ENCODE results near the gene FBXO41. TPM values are rescaled to one million over a fixed set of nuclear protein-coding genes. Genes with fewer than 3 reads are reported as not detected.

The FBXO41 gene
- total and polyA plus RNA-seq, 9 of the 15 experiments (the other 6 are each of a cell fraction or from before 2014, with no cell fraction given) = 0.21 to 8.2 (median 3.5) TPM

DNA sequence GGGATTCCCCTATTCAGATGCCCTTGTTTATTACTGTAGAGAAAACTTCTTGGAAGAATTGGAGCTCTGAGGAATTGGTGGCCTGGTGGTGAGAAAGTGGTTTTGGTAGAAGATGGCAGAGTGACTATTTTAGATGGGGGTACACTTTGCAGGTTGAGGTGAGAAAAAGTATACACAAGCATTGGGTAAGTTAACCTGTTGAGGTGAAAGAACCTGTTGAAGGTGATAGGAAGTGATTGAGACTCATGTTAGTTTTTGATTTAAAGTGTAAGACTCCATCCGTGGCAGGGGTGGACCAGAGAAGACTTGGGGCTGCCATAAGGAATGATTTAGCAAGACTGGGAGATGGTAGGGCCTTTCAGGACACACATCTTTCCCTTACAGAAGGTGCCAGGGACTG is 47.1 kb downstream of the FBXO41 start:
- TF ChIP-seq ZNF444 (CRISPR knock-in tag; IDR thresholded peaks at IDR 0.05) = no peak
- no peak for TF ChIP-seq MCM2 (IDR thresholded peaks at IDR 0.05; ENCODE audit: low read depth)
- no peak for TF ChIP-seq C11orf30 (IDR thresholded peaks at IDR 0.05; ENCODE audit: low read depth)
- TF ChIP-seq, protein P1, sequence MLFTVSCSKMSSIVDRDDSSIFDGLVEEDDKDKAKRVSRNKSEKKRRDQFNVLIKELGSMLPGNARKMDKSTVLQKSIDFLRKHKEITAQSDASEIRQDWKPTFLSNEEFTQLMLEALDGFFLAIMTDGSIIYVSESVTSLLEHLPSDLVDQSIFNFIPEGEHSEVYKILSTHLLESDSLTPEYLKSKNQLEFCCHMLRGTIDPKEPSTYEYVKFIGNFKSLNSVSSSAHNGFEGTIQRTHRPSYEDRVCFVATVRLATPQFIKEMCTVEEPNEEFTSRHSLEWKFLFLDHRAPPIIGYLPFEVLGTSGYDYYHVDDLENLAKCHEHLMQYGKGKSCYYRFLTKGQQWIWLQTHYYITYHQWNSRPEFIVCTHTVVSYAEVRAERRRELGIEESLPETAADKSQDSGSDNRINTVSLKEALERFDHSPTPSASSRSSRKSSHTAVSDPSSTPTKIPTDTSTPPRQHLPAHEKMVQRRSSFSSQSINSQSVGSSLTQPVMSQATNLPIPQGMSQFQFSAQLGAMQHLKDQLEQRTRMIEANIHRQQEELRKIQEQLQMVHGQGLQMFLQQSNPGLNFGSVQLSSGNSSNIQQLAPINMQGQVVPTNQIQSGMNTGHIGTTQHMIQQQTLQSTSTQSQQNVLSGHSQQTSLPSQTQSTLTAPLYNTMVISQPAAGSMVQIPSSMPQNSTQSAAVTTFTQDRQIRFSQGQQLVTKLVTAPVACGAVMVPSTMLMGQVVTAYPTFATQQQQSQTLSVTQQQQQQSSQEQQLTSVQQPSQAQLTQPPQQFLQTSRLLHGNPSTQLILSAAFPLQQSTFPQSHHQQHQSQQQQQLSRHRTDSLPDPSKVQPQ (CRISPR knock-in tag; IDR thresholded peaks at IDR 0.05; ENCODE audit: borderline replicate concordance) = no peak
- no peak for TF ChIP-seq ZNF134 (CRISPR knock-in tag; conservative IDR thresholded peaks at IDR 0.05)
- no peak for TF ChIP-seq CBX8 (IDR thresholded peaks at IDR 0.05; ENCODE audit: borderline replicate concordance, extremely low read depth, low read depth, low read length, poor library complexity, severe bottlenecking)
- no peak for TF ChIP-seq EGR1 (conservative IDR thresholded peaks at IDR 0.05)
- TF ChIP-seq ZFP1 (CRISPR knock-in tag; IDR thresholded peaks at IDR 0.05) = no peak
- no peak for TF ChIP-seq RBM34 (IDR thresholded peaks at IDR 0.05; ENCODE audit: borderline replicate concordance, insufficient read depth, low read length)
- TF ChIP-seq FUS (optimal IDR thresholded peaks at IDR 0.05; ENCODE audit: low read depth, low read length) = no peak
- TF ChIP-seq TBP (optimal IDR thresholded peaks at IDR 0.05; ENCODE audit: low read depth, low read length) = no peak
- no peak for TF ChIP-seq ZNF174 (CRISPR knock-in tag; IDR thresholded peaks at IDR 0.05)
- TF ChIP-seq, protein P2, sequence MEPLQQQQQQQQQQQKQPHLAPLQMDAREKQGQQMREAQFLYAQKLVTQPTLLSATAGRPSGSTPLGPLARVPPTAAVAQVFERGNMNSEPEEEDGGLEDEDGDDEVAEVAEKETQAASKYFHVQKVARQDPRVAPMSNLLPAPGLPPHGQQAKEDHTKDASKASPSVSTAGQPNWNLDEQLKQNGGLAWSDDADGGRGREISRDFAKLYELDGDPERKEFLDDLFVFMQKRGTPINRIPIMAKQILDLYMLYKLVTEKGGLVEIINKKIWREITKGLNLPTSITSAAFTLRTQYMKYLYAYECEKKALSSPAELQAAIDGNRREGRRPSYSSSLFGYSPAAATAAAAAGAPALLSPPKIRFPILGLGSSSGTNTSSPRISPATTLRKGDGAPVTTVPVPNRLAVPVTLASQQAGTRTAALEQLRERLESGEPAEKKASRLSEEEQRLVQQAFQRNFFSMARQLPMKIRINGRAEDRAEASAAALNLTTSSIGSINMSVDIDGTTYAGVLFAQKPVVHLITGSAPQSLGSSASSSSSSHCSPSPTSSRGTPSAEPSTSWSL (CRISPR knock-in tag; IDR thresholded peaks at IDR 0.05; ENCODE audit: borderline replicate concordance) = no peak
- no peak for TF ChIP-seq HNRNPLL (IDR thresholded peaks at IDR 0.05; ENCODE audit: low read depth, low read length, poor library complexity, severe bottlenecking)
- no peaks in the 10 kb centered on the region for H3K27me3 ChIP-seq (ENCODE audit: control insufficient read depth in 2 of 2, insufficient read depth in 2 of 2, low read length in 2 of 2)
- FAIRE-seq (no peak), DNase-seq (ENCODE audit: extremely low read depth in 1 of 4, low spot score in 3 of 4) (no peak), ATAC-seq (no peak)
- H2AFZ ChIP-seq (ENCODE audit: low read depth, low read length) = no peak overlapping the region
- 53% methylated on average over 1 of the region's 1 CpG for WGBS (ENCODE audit: insufficient coverage, low coverage, missing lambda C conversion rate)
- BruUV-seq (replicated peaks) = no TSS peak
- POLR2A ChIA-PET = interaction anchor here (0.6 to 6.3 kb wide), 7 partner anchors 8 to 580 kb away, joined by 3 to 43 read pairs (median 5); no protein-coding TSS in a partner anchor
- no peak overlapping the region for H3K27ac ChIP-seq (ENCODE audit: extremely low read depth, low read depth, low read length)
- no peak overlapping the region for H3K4me3 ChIP-seq
- in situ Hi-C loops (cut with MboI) = no loop called here
- no peak overlapping the region for H3K4me2 ChIP-seq (ENCODE audit: insufficient read depth, low read length)
- H3K9ac ChIP-seq (ENCODE audit: insufficient read depth in 1 of 2, low read depth in 2 of 2, low read length in 2 of 2) = no peak overlapping the region
- intact Hi-C loops (cut with micrococcal nuclease) = no loop called here
- peaks cover 86% of the 10 kb centered on the region for H3K79me2 ChIP-seq (ENCODE audit: control insufficient read depth, insufficient read depth, low read length)
- H4K20me1 ChIP-seq (replicated peaks; ENCODE audit: control insufficient read depth, insufficient read depth, low read length) = peaks cover 45% of the 10 kb centered on the region
- CTCF ChIA-PET (ENCODE audit: low intra/inter-chr PET ratio) = no interaction called here
- peaks cover 11% of the 10 kb centered on the region for H3K9me1 ChIP-seq (ENCODE audit: control insufficient read depth, insufficient read depth, low read length)
- peaks cover 15 to 16% of the 10 kb centered on the region in 2 experiments; a peak in 3 of 5 replicates for H3K4me1 ChIP-seq (replicated peaks in 1 of 2; ENCODE audit: control insufficient read depth in 2 of 2, insufficient read depth in 2 of 2, low read length in 2 of 2)
- no peaks in the 10 kb centered on the region for H3K9me3 ChIP-seq (replicated peaks; ENCODE audit: control insufficient read depth, insufficient read depth, low read depth, low read length)
- peaks cover 68% of the 10 kb centered on the region for H3K36me3 ChIP-seq (ENCODE audit: control insufficient read depth, insufficient read depth, low read length)
